GM12878 (cell line): ENCODE results near the gene OR5L2. TPM values are rescaled to one million over a fixed set of nuclear protein-coding genes. Genes with fewer than 3 reads are reported as not detected.

Experiments used
- ATAC-seq: fragments of 200-7000 bp; cut with Tn5 transposase; 3 replicates; pipeline ENCODE4 v1.9.1; 2020; ENCODE audit warnings: mild to moderate bottlenecking, moderate library complexity
- BruUV-seq: library from RNA; stranded (reverse); fragments of 400-500 nt; replicated peaks from 2 replicates; lab custom pipeline; 2021; lab: Mats Ljungman, UMichigan
- CTCF ChIA-PET: fragments of 300-600 bp; sonication (Branson Sonifier 250); formaldehyde crosslinking; extraction: SDS; loops from one replicate; lab custom pipeline; 2021; ENCODE audit warnings: inconsistent platforms; lab: Yijun Ruan, JAX
- POLR2A ChIA-PET: fragments of 350-600 bp; formaldehyde crosslinking; extraction: SDS; loops from one replicate; lab custom pipeline; 2021; ENCODE audit warnings: inconsistent platforms; lab: Charles Lee
- RAD21 ChIA-PET: fragments of 300-600 bp; sonication (Branson Sonifier 250); formaldehyde crosslinking; loops from one replicate; lab custom pipeline; 2023; ENCODE audit warnings: antibody characterized with exemption; ENCODE audit not compliant: unreplicated experiment; lab: Charles Lee
- SMC1A ChIA-PET: fragments of 300-600 bp; sonication (Branson Sonifier 250); formaldehyde crosslinking; loops from one replicate; lab custom pipeline; 2023; ENCODE audit not compliant: unreplicated experiment, uncharacterized antibody; lab: Charles Lee
- DNase-seq: peaks from one replicate; pipeline ENCODE4 v3.0.0-alpha.2; 2011; ENCODE audit warnings: low read depth, low spot score
- FAIRE-seq: peaks from 3 replicates; lab custom pipeline; 2011; peaks lifted over from hg19 to GRCh38; lab: Jason Lieb, UNC
- H2AFZ ChIP-seq: 2 replicates; pipeline ENCODE4 v1.6.0; 2011; ENCODE audit warnings: low read depth, low read length, control low read depth; ENCODE audit not compliant: control insufficient read depth
- H3K27ac ChIP-seq: 2 replicates; pipeline ENCODE4 v1.5.1; 2011; ENCODE audit warnings: control low read depth; ENCODE audit not compliant: control insufficient read depth, insufficient read depth
- H3K27me3 ChIP-seq, 2 experiments: replicated peaks in 1 of 2; 2 replicates each; pipeline versions ENCODE4 v1.6.0 to v1.6.1; 2011; ENCODE audit warnings: low read length in 1 of 2; ENCODE audit not compliant: control insufficient read depth in 2 of 2, insufficient read depth in 2 of 2
- H3K36me3 ChIP-seq, 2 experiments: 2 replicates each; pipeline ENCODE4 v1.5.1; 2011; ENCODE audit warnings: low read length in 1 of 2; ENCODE audit not compliant: control insufficient read depth in 2 of 2, insufficient read depth in 2 of 2
- H3K4me1 ChIP-seq: 2 replicates; pipeline ENCODE4 v1.6.1; 2011; ENCODE audit warnings: mild to moderate bottlenecking, low read length, moderate library complexity, mixed read lengths; ENCODE audit not compliant: control insufficient read depth, insufficient read depth
- H3K4me2 ChIP-seq: 2 replicates; pipeline ENCODE4 v1.6.0; 2011; ENCODE audit warnings: control low read depth; ENCODE audit not compliant: control insufficient read depth, insufficient read depth
- H3K4me3 ChIP-seq: fragments of 200-600 bp; sonication (generic); 2 replicates; pipeline ENCODE4 v1.5.1; 2016
- H3K79me2 ChIP-seq: 2 replicates; pipeline ENCODE4 v1.6.0; 2011; ENCODE audit warnings: low read length; ENCODE audit not compliant: control insufficient read depth, insufficient read depth
- H3K9ac ChIP-seq: 2 replicates; pipeline ENCODE4 v1.8.0; 2011; ENCODE audit warnings: low read length, control low read depth, mixed read lengths; ENCODE audit not compliant: control insufficient read depth, insufficient read depth
- H3K9me3 ChIP-seq: replicated peaks from 3 replicates; pipeline ENCODE4 v1.5.1; 2011; ENCODE audit warnings: mild to moderate bottlenecking, low read length; ENCODE audit not compliant: control insufficient read depth, insufficient read depth
- H4K20me1 ChIP-seq: 2 replicates; pipeline ENCODE4 v1.6.0; 2011; ENCODE audit not compliant: control insufficient read depth, insufficient read depth
- BRCA1 ChIP-seq: IDR thresholded peaks from 2 replicates; pipeline ENCODE4 v1.6.1; 2011; ENCODE audit warnings: low read depth, low read length, improper control_type of control experiment
- NFXL1 ChIP-seq: fragments of 450-650 bp; IDR thresholded peaks from 2 replicates; pipeline ENCODE4 v1.6.1; 2017; ENCODE audit warnings: antibody characterized with exemption, mild to moderate bottlenecking, borderline replicate concordance
- RELB ChIP-seq: fragments of 450-650 bp; IDR thresholded peaks from 2 replicates; pipeline ENCODE4 v1.6.1; 2017; ENCODE audit warnings: low read depth, mild to moderate bottlenecking, moderate library complexity
- WGBS: methylation state at CpG from one replicate; pipeline ENCODE4 v1.1.6; 2016; ENCODE audit warnings: low lambda C conversion rate; ENCODE audit not compliant: insufficient replicate concordance, insufficient coverage; ENCODE audit errors: missing lambda C conversion rate; 5-methylcytosine and 5-hydroxymethylcytosine counted together
- in situ Hi-C: fragments of 300-500 bp; cut with MboI; formaldehyde crosslinking; loops from 9 replicates; pipeline ENCODE4 v1.14.3; 2018; ENCODE audit warnings: mixed read lengths
- intact Hi-C: fragments of 100-400 bp; cut with micrococcal nuclease; formaldehyde crosslinking; loops from one replicate; pipeline ENCODE4 v1.14.2; 2022; ENCODE audit not compliant: unreplicated experiment
- polyA plus RNA-seq, 11 experiments: library from polyadenylated mRNA; depleted of rRNA in 4 of 11; unstranded in 6 of 11; stranded (reverse) in 5 of 11; fragments of >200 nt; fragmentation: Nextera tagmentation in 4 of 11; fragmentation: Illumina TruSeq in 1 of 11; extraction: Ambion mirVana in 4 of 11; extraction: Trizol in 1 of 11; gene quantifications; 1 replicate in 1 of 11; 2 replicates in 10 of 11; pipeline versions ENCODE4 v1.2.1 to v1.2.3, GENCODE V29; 2011 to 2016; ENCODE audit warnings: inconsistent platforms in 2 of 11, missing spikeins in 2 of 11, low read depth in 1 of 11
- total RNA-seq, 4 experiments: library from RNA; depleted of rRNA in 3 of 4; stranded (reverse); fragments of >200 nt in 3 of 4; fragmentation: Illumina TruSeq in 1 of 4; extraction: Trizol in 1 of 4; gene quantifications; 2 replicates each; pipeline versions ENCODE4 v1.2.1 to v1.2.3, GENCODE V29; 2013 to 2021
- TF ChIP-seq, protein P1 (sequence below): fragments of 450-650 bp; IDR thresholded peaks from 2 replicates; pipeline ENCODE4 v1.6.1; 2016; ENCODE audit warnings: mild to moderate bottlenecking, moderate library complexity, borderline replicate concordance

OR5L2 gene
- total and polyA plus RNA-seq, 10 of the 15 experiments (the other 5 are each of a cell fraction or from before 2014, with no cell fraction given) = not detected

- WGBS = 0% methylated on average over 1 of the region's 1 CpG
- in situ Hi-C loops = no loop called here
These were observed 20.8 kb upstream of the OR5L2 start for GRCh38 chr11:55806248-55806647.

DNA sequence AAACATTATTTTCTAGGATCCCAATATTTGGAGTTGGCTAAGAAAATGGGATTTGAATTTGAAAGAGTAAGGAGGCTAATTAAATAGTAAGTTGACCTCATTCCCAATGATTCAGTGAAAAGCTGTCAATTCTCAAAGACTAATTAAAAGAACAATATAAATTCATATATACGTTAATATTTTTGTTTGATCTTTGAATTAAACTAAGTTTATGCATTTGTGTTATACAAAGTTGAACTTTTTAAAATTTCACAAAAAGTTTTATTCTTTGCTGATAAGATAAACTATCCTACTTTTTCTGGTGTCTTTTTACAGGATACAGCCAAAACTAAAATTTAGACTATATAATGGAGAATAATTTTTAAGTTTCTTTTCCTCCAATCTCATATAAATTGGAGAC lies 16.0 kb upstream of the OR5L2 start, which contains the start of gene OR5L1:
OR5L1 (plus strand) TSS at position 301 of the 400 bp plus-strand sequence. CDS start 100 bp downstream, outside the sequence.
- H3K4me1 ChIP-seq = no peaks in the 10 kb centered on the region
- FAIRE-seq = no peak
- WGBS = 52% methylated on average over 1 of the region's 1 CpG
- ChIA-PET POLR2A (no interaction called here), CTCF (no interaction called here), SMC1A (no interaction called here), RAD21 (no interaction called here)
- H4K20me1 ChIP-seq = no peaks in the 10 kb centered on the region
- no peaks in the 10 kb centered on the region for H3K36me3 ChIP-seq
- no peak within 1 kb of the TSS for H3K4me2 ChIP-seq
- BruUV-seq = no TSS peak
- no peak for ATAC-seq
- no peak within 1 kb of the TSS for H3K4me3 ChIP-seq
- in situ Hi-C loops (no loop called here), intact Hi-C loops (loop anchor here (10.0 kb wide), 1 partner anchor 104 kb away; the partner anchor contains the start of gene OR5W2)
- no peaks in the 10 kb centered on the region for H3K79me2 ChIP-seq
- TF ChIP-seq, protein P1, sequence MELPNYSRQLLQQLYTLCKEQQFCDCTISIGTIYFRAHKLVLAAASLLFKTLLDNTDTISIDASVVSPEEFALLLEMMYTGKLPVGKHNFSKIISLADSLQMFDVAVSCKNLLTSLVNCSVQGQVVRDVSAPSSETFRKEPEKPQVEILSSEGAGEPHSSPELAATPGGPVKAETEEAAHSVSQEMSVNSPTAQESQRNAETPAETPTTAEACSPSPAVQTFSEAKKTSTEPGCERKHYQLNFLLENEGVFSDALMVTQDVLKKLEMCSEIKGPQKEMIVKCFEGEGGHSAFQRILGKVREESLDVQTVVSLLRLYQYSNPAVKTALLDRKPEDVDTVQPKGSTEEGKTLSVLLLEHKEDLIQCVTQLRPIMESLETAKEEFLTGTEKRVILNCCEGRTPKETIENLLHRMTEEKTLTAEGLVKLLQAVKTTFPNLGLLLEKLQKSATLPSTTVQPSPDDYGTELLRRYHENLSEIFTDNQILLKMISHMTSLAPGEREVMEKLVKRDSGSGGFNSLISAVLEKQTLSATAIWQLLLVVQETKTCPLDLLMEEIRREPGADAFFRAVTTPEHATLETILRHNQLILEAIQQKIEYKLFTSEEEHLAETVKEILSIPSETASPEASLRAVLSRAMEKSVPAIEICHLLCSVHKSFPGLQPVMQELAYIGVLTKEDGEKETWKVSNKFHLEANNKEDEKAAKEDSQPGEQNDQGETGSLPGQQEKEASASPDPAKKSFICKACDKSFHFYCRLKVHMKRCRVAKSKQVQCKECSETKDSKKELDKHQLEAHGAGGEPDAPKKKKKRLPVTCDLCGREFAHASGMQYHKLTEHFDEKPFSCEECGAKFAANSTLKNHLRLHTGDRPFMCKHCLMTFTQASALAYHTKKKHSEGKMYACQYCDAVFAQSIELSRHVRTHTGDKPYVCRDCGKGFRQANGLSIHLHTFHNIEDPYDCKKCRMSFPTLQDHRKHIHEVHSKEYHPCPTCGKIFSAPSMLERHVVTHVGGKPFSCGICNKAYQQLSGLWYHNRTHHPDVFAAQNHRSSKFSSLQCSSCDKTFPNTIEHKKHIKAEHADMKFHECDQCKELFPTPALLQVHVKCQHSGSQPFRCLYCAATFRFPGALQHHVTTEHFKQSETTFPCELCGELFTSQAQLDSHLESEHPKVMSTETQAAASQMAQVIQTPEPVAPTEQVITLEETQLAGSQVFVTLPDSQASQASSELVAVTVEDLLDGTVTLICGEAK = no peak
- TF ChIP-seq BRCA1 = no peak
- H3K27me3 ChIP-seq = no peaks in the 10 kb centered on the region
- H3K9ac ChIP-seq = no peak within 1 kb of the TSS
- no peak for DNase-seq
- no peak within 1 kb of the TSS for H2AFZ ChIP-seq
- H3K27ac ChIP-seq = no peak within 1 kb of the TSS
- no peaks in the 10 kb centered on the region; the same call in 2 of the 3 replicates for H3K9me3 ChIP-seq

More at GRCh38 chr11:55806248-55806647, 20.8 kb upstream of the OR5L2 start:
- SMC1A ChIA-PET = no interaction called here
- Histone ChIP-seq H3K9me3 (no peaks in the 10 kb centered on the region; the same call in 2 of the 3 replicates), H4K20me1 (no peaks in the 10 kb centered on the region), H3K4me1 (no peaks in the 10 kb centered on the region), H3K4me3 (no peak overlapping the region)
- TF ChIP-seq NFXL1 (no peak), RELB (no peak)
- TF ChIP-seq, all 136 proteins: peak for 0
- no TSS peak for BruUV-seq
- intact Hi-C loops = no loop called here
- Histone ChIP-seq H3K27me3 (no peaks in the 10 kb centered on the region), H3K9ac (no peak overlapping the region), H2AFZ (no peak overlapping the region), H3K79me2 (no peaks in the 10 kb centered on the region), H3K27ac (no peak overlapping the region), H3K36me3 (no peaks in the 10 kb centered on the region), H3K4me2 (no peak overlapping the region)
- DNase-seq = no peak
- no peak for ATAC-seq
- ChIA-PET RAD21 (no interaction called here), CTCF (no interaction called here), POLR2A (no interaction called here)
- FAIRE-seq = no peak
